ENCODE results near the gene ICAM2.

- TF ChIP-seq, protein P1, sequence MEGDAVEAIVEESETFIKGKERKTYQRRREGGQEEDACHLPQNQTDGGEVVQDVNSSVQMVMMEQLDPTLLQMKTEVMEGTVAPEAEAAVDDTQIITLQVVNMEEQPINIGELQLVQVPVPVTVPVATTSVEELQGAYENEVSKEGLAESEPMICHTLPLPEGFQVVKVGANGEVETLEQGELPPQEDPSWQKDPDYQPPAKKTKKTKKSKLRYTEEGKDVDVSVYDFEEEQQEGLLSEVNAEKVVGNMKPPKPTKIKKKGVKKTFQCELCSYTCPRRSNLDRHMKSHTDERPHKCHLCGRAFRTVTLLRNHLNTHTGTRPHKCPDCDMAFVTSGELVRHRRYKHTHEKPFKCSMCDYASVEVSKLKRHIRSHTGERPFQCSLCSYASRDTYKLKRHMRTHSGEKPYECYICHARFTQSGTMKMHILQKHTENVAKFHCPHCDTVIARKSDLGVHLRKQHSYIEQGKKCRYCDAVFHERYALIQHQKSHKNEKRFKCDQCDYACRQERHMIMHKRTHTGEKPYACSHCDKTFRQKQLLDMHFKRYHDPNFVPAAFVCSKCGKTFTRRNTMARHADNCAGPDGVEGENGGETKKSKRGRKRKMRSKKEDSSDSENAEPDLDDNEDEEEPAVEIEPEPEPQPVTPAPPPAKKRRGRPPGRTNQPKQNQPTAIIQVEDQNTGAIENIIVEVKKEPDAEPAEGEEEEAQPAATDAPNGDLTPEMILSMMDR (conservative IDR thresholded peaks at IDR 0.05; ENCODE audit: low read length), result no peak
- no peak for TF ChIP-seq EZH2phosphoT487 (IDR thresholded peaks at IDR 0.05; ENCODE audit: borderline replicate concordance)
Observed at GRCh38 chr17:64061178-64061898, 40.9 kb upstream of the ICAM2 start.

All from Loucy (cell line).